ENCODE measurements around the gene FRMD5.

- no peak for TF ChIP-seq CTCF (IDR thresholded peaks at IDR 0.05)
- TF ChIP-seq EZH2 (IDR thresholded peaks at IDR 0.05; ENCODE audit: borderline replicate concordance, insufficient read depth, low read depth, low read length, poor library complexity, severe bottlenecking): no peak
These were observed 183.7 kb downstream of the FRMD5 start for GRCh38 chr15:44011238-44011854.
